CD4-positive, alpha-beta T cell treated with Interleukin-10 for 1 hour (primary cell): ENCODE measurements around the gene CFAP157.

Experiments
- DNase-seq: peaks from one replicate; pipeline ENCODE4 v3.0.0-alpha.2; 2020

Gene CFAP157

DNA sequence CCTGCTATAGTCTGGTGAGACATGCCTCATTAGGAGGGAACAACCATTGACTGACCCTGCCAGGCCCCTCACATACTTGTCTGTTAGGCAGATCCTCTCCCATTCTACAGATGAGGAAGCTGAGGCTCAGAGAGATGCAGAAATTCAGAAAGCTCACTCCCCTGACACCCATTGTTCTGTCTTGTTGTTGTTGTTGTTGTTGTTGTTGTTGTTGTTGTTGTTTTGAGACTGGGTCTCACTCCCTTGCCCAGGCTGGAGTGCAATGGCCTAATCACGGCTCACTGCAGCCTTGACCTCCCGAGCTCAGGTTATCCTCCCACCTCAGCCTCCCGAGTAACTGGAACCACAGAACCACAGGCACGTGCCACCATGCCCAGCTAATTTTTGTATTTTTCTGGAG is 13.1 kb upstream of the CFAP157 start:
- no peak for DNase-seq

- no peak for DNase-seq
Measured at GRCh38 chr9:127694890-127695720, 11.7 kb upstream of the CFAP157 start.

- DNase-seq, result no peak
Measured at GRCh38 chr9:127697575-127697974, 9.2 kb upstream of the CFAP157 start.

DNA sequence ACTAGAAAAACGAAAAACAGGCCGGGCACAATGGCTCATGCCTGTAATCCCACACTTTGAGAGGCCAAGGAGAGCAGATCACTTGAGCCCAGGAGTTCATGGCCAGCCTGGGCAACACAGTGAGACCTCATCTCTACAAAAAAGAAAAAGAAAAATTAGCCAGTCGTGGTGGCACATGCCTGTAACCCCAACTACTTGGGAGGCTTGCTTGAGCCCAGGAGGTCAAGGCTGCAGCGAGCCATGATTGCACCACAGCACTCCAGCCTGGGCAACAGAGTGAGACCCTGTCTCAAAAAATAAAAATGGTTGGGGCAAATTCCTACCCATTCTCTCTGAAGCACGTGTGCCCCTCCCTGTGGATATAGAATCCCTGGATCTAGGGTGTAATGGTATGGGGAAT is 8.4 kb upstream of the CFAP157 start:
- DNase-seq, result no peak

DNA sequence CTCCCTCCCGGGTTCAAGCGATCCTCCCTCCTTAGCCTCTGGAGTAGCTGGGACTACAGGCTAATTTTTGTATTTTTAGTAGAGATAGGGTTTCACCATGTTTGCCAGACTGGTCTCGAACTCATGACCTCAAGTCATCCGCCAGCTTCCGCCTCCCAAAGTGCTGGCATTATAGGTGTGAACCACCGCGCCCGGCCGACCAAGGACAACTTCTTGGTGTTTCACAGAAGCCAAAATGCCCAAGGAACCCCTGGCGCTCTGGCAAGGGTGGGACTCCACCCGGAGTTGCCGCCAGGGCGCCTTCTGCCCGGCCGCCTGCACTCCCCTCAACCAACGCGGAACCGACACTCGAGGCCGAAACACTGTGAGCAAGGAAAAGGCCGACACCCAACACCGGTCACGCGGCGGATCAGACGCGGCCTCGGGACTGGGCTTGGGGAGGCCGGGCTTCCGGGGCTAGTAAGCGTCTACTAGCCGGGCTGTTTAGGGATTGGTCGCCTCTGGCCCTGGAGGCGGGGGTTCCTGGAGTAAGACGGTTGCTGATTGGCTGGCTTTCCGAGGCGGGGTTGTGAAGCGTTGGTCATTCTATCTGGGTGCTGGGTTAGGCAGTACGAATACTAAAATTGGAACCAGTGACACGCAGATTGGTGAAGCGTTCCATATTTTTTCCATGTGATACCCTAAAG is 7.7 kb upstream of the CFAP157 start:
- DNase-seq, result peak; percentile 92

GRCh38 chr9:127700140-127700539 is 6.6 kb upstream of the CFAP157 start:
- DNase-seq, result no peak

DNA sequence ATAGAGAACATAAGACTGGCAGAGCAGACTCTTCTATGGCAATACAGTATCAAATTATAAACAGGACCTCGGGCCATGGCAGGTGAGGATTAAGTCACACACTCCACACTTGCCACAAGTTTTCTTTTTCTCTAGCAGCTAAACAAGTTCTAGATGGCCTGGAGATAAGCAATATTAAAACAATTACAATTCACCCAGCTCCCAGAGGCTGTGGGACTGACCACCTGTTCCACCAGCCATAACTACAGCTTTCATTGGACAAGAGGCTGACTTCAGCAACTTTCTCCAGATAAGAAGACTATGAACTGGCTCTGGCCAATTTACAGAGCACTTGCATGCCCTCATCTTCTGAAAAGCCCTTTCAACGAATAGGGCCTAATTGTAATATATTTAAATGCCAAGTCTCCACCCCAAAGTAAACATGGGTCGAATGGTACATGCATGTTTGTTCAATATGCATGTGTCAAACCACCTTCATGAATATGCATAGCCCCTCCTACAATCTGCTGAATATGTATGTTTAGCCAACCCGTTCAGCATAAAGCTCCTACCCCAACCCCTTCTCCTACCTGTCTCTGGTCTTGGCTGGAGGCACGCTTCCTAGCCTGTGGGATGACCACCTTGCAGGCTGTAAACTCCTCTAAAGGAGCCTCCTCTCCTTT is 6.1 kb upstream of the CFAP157 start:
- no peak for DNase-seq

DNA sequence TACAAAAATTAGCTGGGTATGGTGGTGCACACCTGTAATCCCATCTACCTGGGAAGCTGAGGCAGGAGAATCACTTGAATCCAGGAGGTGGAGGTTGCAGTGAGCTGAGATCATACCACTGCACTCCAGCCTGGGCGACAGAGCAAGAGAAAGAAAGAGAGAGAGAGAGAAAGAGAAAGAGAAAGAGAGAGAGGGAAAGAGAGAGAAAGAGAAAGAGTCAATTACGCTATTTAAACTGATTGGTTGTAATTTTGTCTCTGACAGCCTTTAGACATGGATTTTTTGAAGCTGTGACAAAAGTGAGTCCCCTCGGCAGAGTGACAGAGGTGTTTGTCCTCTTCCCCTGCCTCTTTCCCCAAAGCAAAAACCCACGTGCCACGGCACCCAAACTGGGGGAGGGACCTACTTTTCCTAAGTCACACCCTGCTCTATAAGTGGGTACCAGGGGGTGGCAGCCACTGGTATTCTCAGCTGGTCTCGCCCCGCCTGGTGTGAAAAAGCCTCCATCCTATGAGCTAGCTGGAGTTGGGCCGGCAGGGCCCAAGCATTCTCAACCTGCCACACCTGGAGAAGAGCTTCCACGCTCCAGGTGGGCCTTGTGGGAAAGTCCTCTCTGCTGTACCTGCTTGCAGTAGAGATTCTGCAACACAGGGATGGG is 3.4 kb upstream of the CFAP157 start:
- no peak for DNase-seq

- DNase-seq, result no peak
Measured at GRCh38 chr9:127705577-127706379, 1.0 kb upstream of the CFAP157 start.

DNA sequence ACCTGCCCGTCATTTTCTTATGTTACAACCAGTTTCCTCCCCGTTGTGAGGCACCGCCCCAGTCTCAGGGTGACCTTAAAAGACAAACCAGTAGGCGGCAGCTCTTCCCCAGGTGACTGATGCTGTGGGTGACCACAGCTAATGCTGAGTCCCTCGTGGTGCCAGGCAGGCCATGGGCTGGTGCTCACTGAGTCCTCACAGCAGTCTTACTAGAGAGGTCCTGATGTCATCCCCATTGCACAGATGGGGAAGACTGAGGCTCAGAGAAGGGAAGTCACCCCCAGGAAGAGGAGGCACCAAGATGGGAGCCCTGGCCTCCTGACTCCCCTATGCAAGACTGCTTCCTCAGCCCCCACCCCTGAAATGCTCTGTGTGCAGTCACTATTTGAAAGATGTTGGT is 978 bp downstream of the CFAP157 start:
- peak; percentile 73 for DNase-seq

DNA sequence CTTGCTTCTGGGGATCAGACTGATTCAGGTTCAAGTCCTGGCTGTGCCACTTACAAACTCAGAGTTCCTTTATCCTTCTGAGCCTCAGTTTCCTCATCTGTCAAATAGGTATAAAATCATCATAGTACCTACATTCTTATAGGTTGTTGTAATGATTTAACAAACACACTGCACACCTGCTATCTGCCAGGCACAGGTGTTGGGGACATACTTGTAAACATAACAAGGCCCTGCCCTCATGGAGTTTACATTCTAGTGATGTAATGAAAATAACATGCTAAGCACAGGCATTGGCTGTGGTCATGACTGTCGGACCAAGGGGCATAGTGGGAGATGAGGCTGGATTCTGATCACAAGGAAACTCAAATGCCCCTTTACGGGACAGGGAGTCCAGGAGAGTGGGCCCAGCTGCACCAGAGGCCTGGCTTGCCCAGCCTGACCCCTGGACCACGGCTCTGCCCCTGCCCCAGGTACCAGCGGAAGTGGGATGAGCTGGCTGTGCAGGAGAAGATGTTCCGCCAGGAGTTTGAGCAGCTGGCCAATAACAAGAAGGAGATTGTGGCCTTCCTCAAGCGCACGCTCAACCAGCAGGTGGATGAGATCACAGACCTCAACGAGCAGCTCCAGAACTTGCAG is 2.3 kb downstream of the CFAP157 start:
- DNase-seq, result no peak

DNA sequence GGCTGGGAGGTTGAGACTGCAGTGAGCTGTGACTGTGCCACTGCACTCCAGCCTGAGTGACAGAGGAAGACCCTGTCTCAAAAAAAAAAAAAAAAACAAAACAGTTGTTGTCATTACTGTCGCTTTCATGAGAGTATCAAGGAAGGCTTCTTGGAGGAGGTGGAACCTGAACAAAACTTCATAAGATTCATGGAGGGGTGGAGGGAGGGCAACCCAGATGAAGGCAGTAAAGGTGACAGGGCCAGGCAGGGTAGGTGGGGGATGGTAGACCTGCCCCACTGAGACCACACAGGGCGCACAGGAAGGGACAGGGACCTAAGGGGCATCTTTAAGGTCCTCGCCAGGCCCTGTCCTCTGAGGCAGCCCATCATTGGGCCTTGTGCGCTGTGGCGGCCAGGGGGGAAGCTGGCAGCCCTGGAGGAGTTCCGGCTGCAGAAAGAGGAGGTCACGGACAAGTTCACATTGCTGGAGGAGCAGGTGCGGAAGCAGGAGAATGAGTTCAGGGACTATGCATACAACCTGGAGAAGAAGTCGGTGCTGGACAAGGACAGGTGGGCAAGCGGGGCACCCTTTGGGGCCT is 3.5 kb downstream of the CFAP157 start:
- no peak for DNase-seq

- no peak for DNase-seq
Measured at GRCh38 chr9:127711226-127711701, 4.5 kb downstream of the CFAP157 start.

- no peak for DNase-seq
Measured at GRCh38 chr9:127711831-127712274, 5.1 kb downstream of the CFAP157 start.

DNA sequence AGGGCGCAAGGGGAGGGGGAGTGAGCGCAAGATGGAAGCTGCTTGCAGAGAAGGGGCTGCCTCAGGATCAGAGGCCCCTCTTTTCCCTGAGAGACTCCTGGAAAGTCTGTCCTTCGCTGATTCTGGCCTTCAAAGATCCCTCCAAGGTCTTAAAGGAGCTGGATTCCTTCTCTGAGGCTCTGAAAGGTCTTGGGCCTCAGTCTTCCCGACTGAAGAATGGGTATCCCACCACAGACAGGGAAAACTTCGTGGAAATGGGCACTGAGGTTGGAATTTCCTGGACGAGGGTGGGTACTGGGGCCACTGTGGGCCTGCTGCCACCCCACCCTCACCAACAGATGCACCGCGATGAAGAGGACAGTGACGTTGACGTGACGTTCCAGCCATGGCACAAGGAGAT is 5.6 kb downstream of the CFAP157 start:
- no peak for DNase-seq

DNA sequence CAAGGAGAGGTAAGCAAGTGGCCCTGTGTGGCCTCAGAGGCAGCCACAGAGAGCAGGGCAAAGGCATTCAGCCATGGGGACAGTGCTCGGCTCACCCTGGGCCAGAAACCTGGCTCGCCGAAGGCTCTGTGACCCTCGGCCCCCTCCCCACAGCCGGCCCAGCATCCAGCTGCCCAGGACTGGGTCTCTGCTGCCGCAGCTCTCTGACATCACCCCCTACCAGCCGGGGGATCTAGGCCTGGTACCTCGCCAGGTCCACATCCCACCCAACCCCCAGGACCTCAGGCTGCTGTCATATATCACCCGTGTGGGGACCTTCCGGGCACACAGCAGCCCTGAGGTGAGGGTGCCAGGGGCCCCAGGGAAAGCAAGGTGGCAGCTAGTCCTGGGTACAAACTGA is 6.1 kb downstream of the CFAP157 start:
- DNase-seq, result no peak

DNA sequence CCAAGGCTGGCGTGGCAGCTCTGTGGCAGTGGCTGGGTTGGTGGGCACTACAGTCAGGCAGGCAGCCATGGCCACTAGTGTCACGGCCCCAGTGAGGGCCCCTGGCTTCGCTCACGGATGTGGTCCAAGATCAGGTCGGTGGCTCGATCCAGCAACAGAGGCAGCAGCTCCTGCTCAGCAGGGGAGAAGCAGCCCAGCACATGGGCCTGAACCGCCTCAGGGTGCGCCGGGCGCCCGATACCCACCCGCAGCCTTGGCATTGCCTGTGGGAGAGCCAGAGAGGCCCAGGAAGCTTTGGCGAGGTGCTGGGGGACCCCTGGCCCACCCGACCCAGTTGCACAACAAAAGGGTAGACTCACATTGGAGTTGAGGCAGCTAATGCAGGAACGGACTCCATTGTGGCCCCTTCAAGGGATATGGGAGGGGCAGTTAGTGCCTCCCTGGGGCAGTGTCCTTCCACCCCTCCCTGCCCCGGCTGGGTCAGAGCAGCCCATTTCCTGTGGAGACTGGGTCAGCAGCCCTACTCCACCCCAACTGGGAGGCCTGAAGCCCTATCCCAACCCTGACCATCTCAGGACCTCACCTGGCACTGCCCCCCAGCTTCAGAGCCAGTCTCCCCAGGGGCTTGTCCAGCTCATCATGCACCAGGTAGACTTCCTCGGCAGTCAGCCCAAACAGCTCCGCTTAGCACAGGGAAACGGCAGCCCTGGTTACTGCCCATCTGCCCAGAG is 7.4 kb downstream of the CFAP157 start:
- no peak for DNase-seq

- DNase-seq, result no peak
Measured at GRCh38 chr9:127714951-127715469, 8.2 kb downstream of the CFAP157 start.

DNA sequence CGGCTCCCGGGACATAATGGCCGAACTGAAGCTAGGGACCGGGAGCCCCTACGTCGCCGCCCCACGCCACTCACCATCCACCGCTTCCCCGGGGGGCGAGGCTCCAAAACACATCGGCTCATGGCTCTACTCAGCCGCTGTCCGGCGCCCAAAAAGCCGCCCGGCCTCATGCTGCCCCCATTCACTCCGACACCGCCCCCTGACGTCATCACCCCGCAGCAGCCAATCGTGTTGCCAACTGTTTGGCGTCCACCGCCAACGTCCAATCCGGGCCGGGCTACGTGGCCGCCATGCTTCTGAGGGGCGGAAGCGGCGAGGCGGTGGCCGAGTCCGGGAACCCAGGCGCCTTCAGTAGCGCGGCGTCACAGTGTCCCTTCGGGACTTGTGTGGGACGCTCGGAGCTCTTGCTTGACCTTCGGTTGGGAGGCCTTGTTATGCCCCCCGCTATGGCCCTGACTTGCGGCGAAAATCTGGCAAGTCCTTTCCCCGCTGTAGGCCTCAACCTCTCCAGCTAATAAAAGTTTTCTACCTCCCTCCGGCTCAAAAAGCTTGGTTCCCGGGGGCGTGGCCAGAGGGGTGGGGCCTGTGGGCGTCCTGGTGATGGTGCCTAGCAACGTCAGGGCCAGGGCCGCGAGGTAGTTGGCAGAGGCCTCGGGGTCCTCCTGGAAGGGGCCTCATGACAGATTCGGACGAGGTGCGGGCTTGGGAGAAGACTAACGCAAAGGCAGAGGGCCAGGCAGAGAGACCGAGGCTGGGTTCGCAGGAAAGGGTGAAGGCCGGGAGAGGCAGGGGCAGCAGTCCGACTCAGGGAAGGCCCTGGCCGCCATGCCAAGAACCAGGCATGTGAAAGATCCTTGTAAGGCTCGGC is 8.9 kb downstream of the CFAP157 start, which contains the start of the genes PTRH1 and TTC16:
PTRH1 (minus strand) TSS at position 194 of the 868 bp plus-strand sequence; CDS start at position 170, 24 bp downstream.
TTC16 (plus strand) TSS at position 610 of the 868 bp plus-strand sequence; CDS start at position 677, 67 bp downstream.
- peak; percentile 96 for DNase-seq
